Left ventricle myocardium superior (tissue), 1 donor: ENCODE measurements around the gene FGGY. TPM values are rescaled to one million over a fixed set of nuclear protein-coding genes. Genes with fewer than 3 reads are reported as not detected.
A peak's percentile ranks its signal among the peaks of the same experiment; 100 is the strongest.

ENCODE experiments used
- ATAC-seq: fragments of 200-7000 bp; cut with Tn5 transposase; one replicate; pipeline ENCODE4 v1.9.1; 2020; ENCODE audit warnings: mild to moderate bottlenecking, moderate library complexity
- DNase-seq: peaks from one replicate; pipeline ENCODE4 v3.0.0-alpha.2; 2020
- intact Hi-C: fragments of 100-400 bp; cut with micrococcal nuclease; formaldehyde crosslinking; loops from one replicate; pipeline ENCODE4 v1.11.0; 2022
- total RNA-seq: library from RNA; stranded (reverse); fragmentation: NEBNext Ultra II Directional; extraction: Animal tissue kit (Norgen Biotek cat#: 25700); gene quantifications from one replicate; pipeline ENCODE4 v1.2.1, GENCODE V29; 2021
- donor health status: DM: no; HTN: yes; CAD: no; lungs with severe emphysema.

FGGY gene
- total RNA-seq, 1 donor from 2014 or later, result 29.7 TPM

GRCh38 chr1:59367301-59368007 lies 70.6 kb downstream of the FGGY start:
- DNase-seq, result peak; percentile 81
- ATAC-seq, result peak; percentile 98
- intact Hi-C loops, result no loop called here

GRCh38 chr1:59368008-59368670 lies 71.2 kb downstream of the FGGY start:
- peak; percentile 44 for ATAC-seq
- intact Hi-C loops, result no loop called here

DNA sequence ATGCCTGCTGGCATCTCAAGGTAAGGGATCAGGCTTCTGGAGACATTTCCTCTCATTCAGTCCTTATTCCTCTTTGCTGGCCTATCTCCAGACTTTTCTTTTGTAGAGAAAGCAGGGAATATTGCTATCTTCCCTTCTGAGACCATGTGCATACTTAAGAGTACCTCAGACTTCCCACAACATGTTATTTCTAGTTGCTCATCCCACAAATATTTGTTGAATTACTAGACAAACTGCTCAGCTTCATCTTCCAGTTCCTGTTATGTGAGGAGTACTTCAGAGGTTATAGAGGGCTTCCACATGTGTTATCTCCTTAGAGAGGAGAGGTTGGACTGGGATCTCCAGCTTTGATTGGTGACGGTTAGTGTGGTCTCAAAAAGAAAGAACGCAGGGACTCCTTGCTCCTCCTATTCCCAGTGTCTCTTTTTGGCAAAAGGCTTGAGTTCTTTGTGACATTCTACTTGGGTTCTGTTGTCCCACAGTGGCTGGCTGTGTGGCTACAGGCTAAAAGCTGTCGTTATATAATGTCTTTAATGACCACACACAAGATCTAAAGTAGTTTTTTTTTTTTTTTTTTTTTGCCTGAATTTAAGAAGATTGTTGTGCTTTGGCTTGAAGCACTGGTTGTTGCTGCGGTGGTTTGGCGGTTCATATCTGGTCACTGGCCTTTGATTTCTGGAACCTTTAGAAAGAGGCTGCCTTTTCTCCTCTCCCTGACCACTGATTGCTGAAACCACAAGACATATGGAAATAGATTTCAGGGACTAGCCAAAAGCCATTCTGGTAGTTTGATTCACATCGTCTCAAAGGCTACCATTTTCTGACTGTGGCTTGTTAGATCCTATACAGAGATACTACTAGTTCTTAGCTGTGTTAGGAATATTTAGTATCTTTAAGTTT lies 78.7 kb downstream of the FGGY start:
- ATAC-seq (peak; percentile 47), DNase-seq (peak; percentile 20)
- intact Hi-C loops, result no loop called here

More at GRCh38 chr1:59368008-59368670, 71.2 kb downstream of the FGGY start:
- no peak for DNase-seq

DNA sequence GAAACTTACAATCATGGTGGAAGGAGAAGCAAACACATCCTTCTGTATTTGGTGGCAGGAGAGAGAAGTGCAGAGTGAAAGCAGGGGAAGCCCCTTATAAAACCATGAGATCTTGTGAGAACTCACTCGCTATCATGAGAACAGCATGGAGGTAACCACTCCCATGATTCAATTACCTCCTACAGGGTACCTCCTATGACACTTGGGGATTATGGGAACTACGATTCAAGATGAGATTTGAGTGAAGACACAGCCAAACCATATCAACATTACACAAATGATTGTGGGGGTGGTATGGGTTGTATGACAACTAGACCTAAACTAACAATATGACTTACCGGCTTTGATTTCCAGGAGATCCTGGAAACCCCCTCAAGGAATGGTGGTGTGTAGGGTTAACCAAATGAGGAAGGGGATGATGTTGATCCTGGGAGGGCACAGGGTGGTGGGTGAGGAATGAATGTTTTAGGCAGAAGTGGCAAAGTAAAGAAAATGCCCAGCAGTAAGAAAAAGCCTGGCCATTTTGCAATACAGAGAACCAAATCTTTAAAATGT lies 80.5 kb downstream of the FGGY start:
- intact Hi-C loops, result no loop called here
- DNase-seq (no peak), ATAC-seq (no peak)

GRCh38 chr1:59378621-59379370 lies 81.9 kb downstream of the FGGY start:
- ATAC-seq (no peak), DNase-seq (no peak)
- intact Hi-C loops, result no loop called here

- ATAC-seq, result no peak
- intact Hi-C loops, result no loop called here
- no peak for DNase-seq
These were observed 82.5 kb downstream of the FGGY start for GRCh38 chr1:59379371-59379728.

- intact Hi-C loops, result no loop called here
- ATAC-seq, result no peak
- DNase-seq, result no peak
These were observed 87.1 kb downstream of the FGGY start for GRCh38 chr1:59383963-59384362.

GRCh38 chr1:59384443-59384842 lies 87.5 kb downstream of the FGGY start:
- ATAC-seq (no peak), DNase-seq (no peak)
- intact Hi-C loops, result no loop called here

GRCh38 chr1:59388191-59388590 lies 91.3 kb downstream of the FGGY start:
- ATAC-seq (no peak), DNase-seq (no peak)
- intact Hi-C loops, result no loop called here

- ATAC-seq (no peak), DNase-seq (no peak)
- intact Hi-C loops, result no loop called here
These were observed 93.0 kb downstream of the FGGY start for GRCh38 chr1:59389847-59390246.

DNA sequence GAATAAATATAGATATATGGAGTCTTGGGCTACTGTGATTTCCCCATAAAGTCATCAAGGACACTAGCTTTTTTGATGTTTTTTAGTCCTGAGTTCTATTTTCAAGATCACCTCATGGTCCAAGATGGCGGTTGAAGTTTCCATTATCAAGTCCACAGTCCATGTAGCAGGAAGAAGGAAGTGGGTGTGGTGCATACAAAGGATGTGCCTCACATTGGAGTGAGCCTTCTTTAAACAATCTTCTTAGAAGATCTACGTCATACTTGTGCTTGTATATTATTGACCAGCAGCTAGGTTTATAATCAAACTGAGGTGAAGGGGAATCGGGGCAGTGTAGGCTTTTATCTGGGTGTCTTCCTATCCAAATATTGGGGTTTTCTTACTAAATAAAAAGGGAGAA lies 93.4 kb downstream of the FGGY start:
- ATAC-seq, result no peak
- no peak for DNase-seq
- intact Hi-C loops, result no loop called here

GRCh38 chr1:59391212-59392179 lies 94.6 kb downstream of the FGGY start:
- intact Hi-C loops, result no loop called here
- ATAC-seq, result no peak

DNA sequence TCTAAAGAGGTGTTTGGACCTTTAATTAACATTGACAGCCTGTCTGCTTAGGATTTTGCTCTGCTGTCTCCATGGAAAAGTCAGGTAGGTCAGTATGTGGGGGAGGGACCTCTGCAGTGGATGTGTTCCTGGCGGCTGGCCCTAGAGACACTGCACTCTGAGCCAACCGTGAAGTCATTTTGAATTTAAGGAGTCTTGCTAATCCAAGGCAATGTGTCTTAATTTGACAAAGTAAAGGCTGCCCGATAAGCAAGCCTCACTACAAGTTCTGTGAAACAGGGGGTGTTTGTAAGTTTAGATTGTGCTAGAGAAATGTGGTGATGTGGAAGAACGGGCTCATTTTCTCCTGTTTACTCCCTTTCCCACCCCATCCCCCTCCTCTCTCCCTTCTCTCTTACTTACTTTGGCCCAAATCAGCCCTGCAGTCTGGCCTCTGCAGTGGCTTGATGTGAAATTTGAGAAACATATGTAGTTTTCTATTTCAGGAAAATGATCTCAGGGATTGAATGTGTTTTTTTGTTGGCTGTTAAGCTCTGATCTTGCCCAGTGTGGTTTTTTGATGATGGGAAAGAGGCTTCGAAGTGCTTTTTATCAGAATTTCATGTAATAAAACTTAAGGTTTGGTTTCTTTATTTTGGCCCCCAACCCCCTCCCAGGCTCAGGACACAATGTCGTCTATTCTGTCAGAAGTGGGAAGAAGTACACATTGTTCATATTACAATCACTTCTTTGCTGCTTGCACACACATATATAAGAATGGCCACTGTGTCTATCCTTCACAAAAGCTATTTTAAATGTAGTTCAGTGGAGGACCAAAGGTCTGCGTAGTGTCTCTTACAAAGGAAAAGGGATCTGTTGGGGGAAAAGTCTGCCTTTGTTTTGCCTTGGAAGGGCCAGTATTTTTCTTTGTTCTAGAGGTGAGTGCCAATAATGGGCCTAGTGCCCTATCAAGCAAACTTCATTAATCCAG lies 96.6 kb downstream of the FGGY start:
- intact Hi-C loops, result no loop called here
- DNase-seq (peak; percentile 82), ATAC-seq (peak; percentile 97)

More at GRCh38 chr1:59391212-59392179, 94.6 kb downstream of the FGGY start:
- DNase-seq, result no peak

- ATAC-seq, result no peak
- DNase-seq, result no peak
- intact Hi-C loops, result no loop called here
These were observed 98.0 kb downstream of the FGGY start for GRCh38 chr1:59394706-59395425.

DNA sequence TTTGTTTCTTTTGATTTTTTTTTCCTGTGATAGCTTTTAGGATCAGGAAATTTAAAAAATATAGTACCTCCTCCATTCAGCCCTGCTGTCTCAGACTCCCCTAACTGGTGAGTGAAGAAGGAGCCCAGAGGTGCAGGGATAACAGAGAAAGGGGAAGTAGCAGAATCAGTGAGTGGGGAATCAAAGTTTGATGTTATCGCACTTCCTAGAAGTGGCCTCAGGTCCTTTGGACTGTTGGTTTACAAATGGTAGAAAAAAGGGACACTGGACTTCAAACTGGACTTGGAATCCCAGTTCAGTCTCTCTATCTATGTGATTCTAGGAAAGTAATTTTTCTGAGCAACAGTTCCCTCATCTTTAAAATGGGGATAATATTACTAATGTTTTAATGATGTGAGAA lies 99.5 kb downstream of the FGGY start:
- intact Hi-C loops, result no loop called here
- no peak for ATAC-seq
- no peak for DNase-seq

GRCh38 chr1:59397139-59397858 lies 100.4 kb downstream of the FGGY start:
- intact Hi-C loops, result no loop called here
- ATAC-seq (no peak), DNase-seq (no peak)
